Stimulated activated effector memory CD8-positive, alpha-beta T cell treated with anti-CD3 and anti-CD28 coated beads, Interleukin-12 subunit alpha, Interleukin-12 subunit beta, amount 100 ng/mL, for 72 hours (primary cell): ENCODE data around the gene DMRTA2.
A peak's percentile ranks its signal among the peaks of the same experiment; 100 is the strongest.

ENCODE experiments used
- ATAC-seq: fragments of 150-1000 bp; cut with Tn5 transposase; 2 replicates; pipeline ENCODE4 v1.10.0; 2021
- DNase-seq, 2 donors: peaks; one replicate each; pipeline ENCODE4 v3.0.0; 2021 to 2022; ENCODE audit warnings: low spot score in 2 of 2
- H3K27ac Mint-ChIP-seq: one replicate; pipeline ENCODE4 v1.8.0; 2022; ENCODE audit warnings: mild to moderate bottlenecking, mixed read lengths
- H3K36me3 Mint-ChIP-seq: one replicate; pipeline ENCODE4 v1.8.0; 2022; ENCODE audit warnings: mild to moderate bottlenecking, mixed read lengths
- H3K4me1 Mint-ChIP-seq: one replicate; pipeline ENCODE4 v1.8.0; 2022; ENCODE audit warnings: mixed read lengths
- H3K4me3 Mint-ChIP-seq: one replicate; pipeline ENCODE4 v1.8.0; 2022; ENCODE audit warnings: mild to moderate bottlenecking, mixed read lengths
- H3K9me3 Mint-ChIP-seq: one replicate; pipeline ENCODE4 v1.8.0; 2022; ENCODE audit warnings: mixed read lengths

The DMRTA2 gene

GRCh38 chr1:50427086-50427817 lies 4.0 kb upstream of the DMRTA2 start:
- H3K27ac Mint-ChIP-seq, result peak overlapping the region; percentile 14
- no peak for ATAC-seq
- peaks cover 42% of the 10 kb centered on the region for H3K4me1 Mint-ChIP-seq
- H3K36me3 Mint-ChIP-seq, result peaks cover 13% of the 10 kb centered on the region
- H3K9me3 Mint-ChIP-seq, result no peaks in the 10 kb centered on the region
- H3K4me3 Mint-ChIP-seq, result peak overlapping the region; percentile 32
- DNase-seq, result no peak

GRCh38 chr1:50426702-50427085 lies 3.5 kb upstream of the DMRTA2 start:
- peaks cover 13% of the 10 kb centered on the region for H3K36me3 Mint-ChIP-seq
- DNase-seq, result no peak
- H3K4me1 Mint-ChIP-seq, result peaks cover 47% of the 10 kb centered on the region
- no peak for ATAC-seq
- no peak overlapping the region for H3K27ac Mint-ChIP-seq
- H3K4me3 Mint-ChIP-seq, result peak overlapping the region; percentile 70
- no peaks in the 10 kb centered on the region for H3K9me3 Mint-ChIP-seq

- Mint-ChIP-seq H3K9me3 (no peaks in the 10 kb centered on the region), H3K36me3 (peaks cover 13% of the 10 kb centered on the region), H3K4me3 (peak overlapping the region; percentile 70), H3K27ac (no peak overlapping the region), H3K4me1 (peaks cover 51% of the 10 kb centered on the region)
- no peak for DNase-seq
- peak; percentile 4 for ATAC-seq
These were observed 3.0 kb upstream of the DMRTA2 start for GRCh38 chr1:50426108-50426700.

- peaks cover 53% of the 10 kb centered on the region for H3K4me1 Mint-ChIP-seq
- H3K36me3 Mint-ChIP-seq, result peaks cover 13% of the 10 kb centered on the region
- ATAC-seq, result no peak
- no peak overlapping the region for H3K27ac Mint-ChIP-seq
- H3K9me3 Mint-ChIP-seq, result no peaks in the 10 kb centered on the region
- H3K4me3 Mint-ChIP-seq, result peak overlapping the region; percentile 70
- no peak for DNase-seq
These were observed 2.3 kb upstream of the DMRTA2 start for GRCh38 chr1:50425376-50426107.

GRCh38 chr1:50424884-50425375 lies 1.7 kb upstream of the DMRTA2 start:
- Mint-ChIP-seq H3K4me1 (peaks cover 59% of the 10 kb centered on the region), H3K4me3 (peak overlapping the region; percentile 70), H3K27ac (no peak overlapping the region), H3K36me3 (peaks cover 17% of the 10 kb centered on the region), H3K9me3 (no peaks in the 10 kb centered on the region)
- no peak for ATAC-seq
- DNase-seq, result no peak

- ATAC-seq (peak; percentile 62), DNase-seq (no peak)
- Mint-ChIP-seq H3K4me3 (peak overlapping the region; percentile 70), H3K36me3 (peaks cover 22% of the 10 kb centered on the region), H3K4me1 (peaks cover 64% of the 10 kb centered on the region), H3K9me3 (no peaks in the 10 kb centered on the region), H3K27ac (no peak overlapping the region)
These were observed 1.0 kb upstream of the DMRTA2 start for GRCh38 chr1:50424045-50424883.

- Mint-ChIP-seq H3K36me3 (peaks cover 22% of the 10 kb centered on the region), H3K4me1 (peaks cover 64% of the 10 kb centered on the region), H3K4me3 (peak overlapping the region; percentile 70), H3K27ac (no peak overlapping the region), H3K9me3 (no peaks in the 10 kb centered on the region)
- ATAC-seq (peak; percentile 53), DNase-seq (no peak)
These were observed 392 bp upstream of the DMRTA2 start for GRCh38 chr1:50423670-50424000.

- Mint-ChIP-seq H3K27ac (no peak overlapping the region), H3K36me3 (peaks cover 22% of the 10 kb centered on the region), H3K4me1 (peaks cover 65% of the 10 kb centered on the region), H3K9me3 (no peaks in the 10 kb centered on the region), H3K4me3 (peak overlapping the region; percentile 70)
- DNase-seq (no peak), ATAC-seq (no peak)
These were observed 633 bp downstream of the DMRTA2 start for GRCh38 chr1:50422675-50422945.

- Mint-ChIP-seq H3K4me1 (peaks cover 66% of the 10 kb centered on the region), H3K4me3 (peak overlapping the region; percentile 70), H3K36me3 (peaks cover 24% of the 10 kb centered on the region), H3K27ac (no peak overlapping the region), H3K9me3 (no peaks in the 10 kb centered on the region)
- DNase-seq, result no peak
- ATAC-seq, result no peak
These were observed 1.2 kb downstream of the DMRTA2 start for GRCh38 chr1:50421768-50422674.

GRCh38 chr1:50421366-50421748 lies 1.9 kb downstream of the DMRTA2 start:
- Mint-ChIP-seq H3K27ac (no peak overlapping the region), H3K4me1 (peaks cover 70% of the 10 kb centered on the region), H3K9me3 (no peaks in the 10 kb centered on the region), H3K36me3 (peaks cover 28% of the 10 kb centered on the region), H3K4me3 (peak overlapping the region; percentile 70)
- ATAC-seq (no peak), DNase-seq (peak in 1 of 2 donors; percentile 48)

- Mint-ChIP-seq H3K4me1 (peaks cover 71% of the 10 kb centered on the region), H3K27ac (no peak overlapping the region), H3K9me3 (no peaks in the 10 kb centered on the region), H3K36me3 (peaks cover 28% of the 10 kb centered on the region), H3K4me3 (peak overlapping the region; percentile 40)
- ATAC-seq (peak; percentile 6), DNase-seq (peak in 1 of 2 donors; percentile 56)
These were observed 2.4 kb downstream of the DMRTA2 start for GRCh38 chr1:50420689-50421365.

- ATAC-seq, result no peak
- peak in 1 of 2 donors; percentile 50 for DNase-seq
- Mint-ChIP-seq H3K4me1 (peaks cover 71% of the 10 kb centered on the region), H3K36me3 (peaks cover 28% of the 10 kb centered on the region), H3K4me3 (peak overlapping the region; percentile 40), H3K9me3 (no peaks in the 10 kb centered on the region), H3K27ac (no peak overlapping the region)
These were observed 3.2 kb downstream of the DMRTA2 start for GRCh38 chr1:50419907-50420677.

GRCh38 chr1:50419192-50419906 lies 3.9 kb downstream of the DMRTA2 start:
- peak overlapping the region; percentile 40 for H3K4me3 Mint-ChIP-seq
- peak in 1 of 2 donors; percentile 53 for DNase-seq
- no peak overlapping the region for H3K27ac Mint-ChIP-seq
- H3K36me3 Mint-ChIP-seq, result peaks cover 26% of the 10 kb centered on the region
- peaks cover 64% of the 10 kb centered on the region for H3K4me1 Mint-ChIP-seq
- H3K9me3 Mint-ChIP-seq, result no peaks in the 10 kb centered on the region
- ATAC-seq, result no peak
